HL-60/S4 treated with retinoic acid at 250 ng/mL for 4 days and 3 days (cell line): Measurements from ENCODE around the gene CFAP99.

Experiments
- in situ Hi-C: fragments of 300-500 bp; cut with MboI; formaldehyde crosslinking; loops from 2 replicates; pipeline ENCODE4 v1.7.0; 2022; ENCODE audit warnings: low sequenced_read_pairs

Gene CFAP99

DNA sequence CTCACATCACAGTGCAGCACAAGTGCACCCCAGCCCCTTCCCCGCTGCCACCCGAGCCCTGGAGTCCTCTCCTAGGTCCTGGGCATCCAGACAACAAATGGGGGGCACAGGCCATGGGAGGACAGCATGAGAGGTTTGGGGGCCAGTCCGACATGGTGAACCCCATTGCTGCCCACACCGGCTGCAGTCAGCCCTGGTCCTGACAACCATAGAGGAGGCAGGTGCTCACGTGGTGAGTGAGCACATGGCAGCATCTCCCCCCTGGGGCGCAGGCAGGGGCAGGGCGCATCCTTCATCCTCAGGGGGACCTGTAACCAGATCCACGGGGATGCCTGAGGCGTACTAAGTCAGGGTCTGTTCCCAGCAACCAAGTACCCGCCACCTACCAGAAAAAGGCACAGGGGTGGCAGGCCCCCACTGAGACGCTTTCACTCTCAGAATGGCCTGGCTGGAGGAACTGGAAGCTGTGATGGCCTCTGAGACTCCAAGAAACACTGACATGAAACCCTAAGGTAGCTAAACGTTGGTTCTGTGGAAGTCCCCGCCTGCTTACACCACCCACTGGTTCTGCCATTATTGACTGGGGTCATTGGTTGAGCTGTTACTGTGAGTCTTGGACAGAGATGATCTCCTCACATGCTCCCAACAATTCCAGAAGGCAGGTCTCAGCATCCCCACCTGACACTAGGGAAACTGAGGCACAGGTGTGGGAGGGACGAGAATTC lies 6.8 kb upstream of the CFAP99 start:
- in situ Hi-C loops = no loop called here

DNA sequence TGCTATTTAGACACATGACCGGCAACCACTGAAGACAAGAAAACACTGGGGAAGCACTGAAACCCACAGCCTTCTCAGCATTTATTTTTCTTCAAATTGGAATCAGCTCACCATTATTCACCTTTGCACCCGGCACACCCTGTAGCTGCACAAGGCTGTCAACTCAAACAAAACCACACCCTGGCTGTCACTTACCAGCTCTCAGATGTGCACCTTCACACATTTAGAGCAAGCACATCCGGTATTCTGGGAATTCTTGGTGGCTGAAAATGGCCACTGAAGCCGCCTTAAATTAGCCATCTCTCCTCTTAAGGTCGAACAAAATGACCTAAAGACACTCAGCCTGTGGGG lies 6.2 kb upstream of the CFAP99 start:
- in situ Hi-C loops = no loop called here

DNA sequence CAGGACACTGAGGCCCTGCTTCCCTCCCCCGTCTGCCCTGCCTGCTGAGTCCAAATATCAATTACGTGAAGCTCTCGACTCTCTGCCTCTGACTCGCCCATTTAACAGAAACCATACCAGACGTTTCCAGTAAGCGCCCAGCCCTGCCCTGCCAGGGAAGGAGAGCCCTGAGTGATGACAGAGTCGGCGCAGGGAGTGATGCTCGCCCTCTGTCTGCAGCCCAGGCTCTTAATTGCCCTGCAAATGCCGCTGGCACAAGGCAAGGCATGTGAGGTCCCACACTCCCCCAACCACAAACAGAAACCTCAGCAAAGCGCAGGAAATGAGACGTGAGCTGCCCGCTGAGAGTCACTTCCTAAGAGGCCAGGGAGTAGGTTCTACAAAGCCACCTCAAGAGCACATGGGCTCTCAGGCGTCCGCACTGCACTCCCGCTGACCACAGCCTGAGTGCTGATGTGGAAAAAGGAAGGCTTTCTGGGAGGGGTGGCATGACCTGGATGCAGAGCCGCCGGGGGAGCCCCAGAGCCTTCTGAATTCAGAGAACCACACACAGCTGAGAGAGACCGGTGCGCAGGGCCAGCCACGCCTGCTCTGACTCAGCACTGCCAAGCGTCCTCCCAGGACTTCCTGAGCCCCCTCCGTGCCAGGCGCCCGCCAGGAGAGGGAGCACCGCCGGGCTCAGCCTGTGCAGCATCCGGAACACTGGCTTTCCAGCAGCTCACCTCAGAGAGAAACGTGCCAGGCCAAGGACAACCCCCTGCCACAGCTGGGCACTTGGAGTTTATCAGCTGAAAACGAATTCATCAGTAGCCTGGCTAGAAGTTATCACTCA lies 5.7 kb upstream of the CFAP99 start:
- in situ Hi-C loops = no loop called here

DNA sequence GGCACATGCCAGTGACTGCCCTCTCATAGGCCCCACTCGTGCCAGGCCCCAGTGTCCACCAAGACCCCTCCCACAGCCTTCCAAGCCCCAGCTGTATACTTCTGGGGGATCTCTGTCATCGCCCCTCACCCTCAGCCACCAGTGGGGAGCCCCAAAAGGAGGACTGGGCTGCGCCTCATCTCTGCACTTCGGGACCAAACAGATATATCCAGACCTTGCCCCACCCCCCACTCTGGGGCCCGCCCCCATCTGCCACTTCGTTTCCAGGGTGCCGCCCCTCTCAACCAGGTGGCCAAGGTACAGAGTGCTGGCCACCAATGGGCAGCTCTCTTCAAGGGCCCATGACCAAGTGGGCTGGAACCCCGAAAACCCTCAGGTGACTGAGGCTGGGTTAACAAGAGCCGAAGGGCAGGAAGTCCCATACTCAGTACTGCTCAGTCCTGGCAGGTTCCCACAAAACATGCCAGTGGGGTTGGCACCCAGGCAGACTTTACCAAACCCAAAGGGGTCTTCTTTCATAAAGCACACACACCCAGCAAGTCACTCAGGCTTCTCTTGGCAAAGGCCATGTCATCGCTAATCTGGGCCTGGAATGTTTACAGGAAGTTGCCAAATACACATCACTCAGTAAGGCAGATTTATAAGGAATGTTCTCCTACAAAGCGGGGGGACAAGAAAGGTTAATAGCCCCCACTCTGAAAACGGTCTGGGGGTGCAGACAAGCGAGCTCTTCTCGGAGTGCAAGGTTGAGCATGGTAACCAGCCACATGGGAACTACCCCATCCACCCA lies 4.7 kb upstream of the CFAP99 start:
- in situ Hi-C loops = no loop called here

DNA sequence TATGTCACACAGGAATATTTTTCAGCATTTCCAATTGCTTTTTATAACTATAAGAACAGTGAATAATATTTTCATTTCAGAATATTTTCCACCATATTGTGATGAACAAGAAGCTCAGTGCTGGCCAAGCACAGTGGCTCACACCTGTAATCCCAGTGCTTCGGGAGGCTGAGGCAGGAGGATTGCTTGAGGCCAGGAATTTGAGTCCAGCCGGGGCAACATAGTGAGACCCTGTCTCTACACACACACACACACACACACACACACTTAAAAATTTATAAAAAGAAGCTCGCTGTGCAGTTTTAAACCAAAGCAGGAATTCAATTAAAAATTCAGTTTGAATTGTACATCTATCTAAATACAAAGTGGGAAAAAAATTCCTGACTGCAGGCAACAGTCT lies 3.5 kb upstream of the CFAP99 start:
- in situ Hi-C loops = no loop called here

DNA sequence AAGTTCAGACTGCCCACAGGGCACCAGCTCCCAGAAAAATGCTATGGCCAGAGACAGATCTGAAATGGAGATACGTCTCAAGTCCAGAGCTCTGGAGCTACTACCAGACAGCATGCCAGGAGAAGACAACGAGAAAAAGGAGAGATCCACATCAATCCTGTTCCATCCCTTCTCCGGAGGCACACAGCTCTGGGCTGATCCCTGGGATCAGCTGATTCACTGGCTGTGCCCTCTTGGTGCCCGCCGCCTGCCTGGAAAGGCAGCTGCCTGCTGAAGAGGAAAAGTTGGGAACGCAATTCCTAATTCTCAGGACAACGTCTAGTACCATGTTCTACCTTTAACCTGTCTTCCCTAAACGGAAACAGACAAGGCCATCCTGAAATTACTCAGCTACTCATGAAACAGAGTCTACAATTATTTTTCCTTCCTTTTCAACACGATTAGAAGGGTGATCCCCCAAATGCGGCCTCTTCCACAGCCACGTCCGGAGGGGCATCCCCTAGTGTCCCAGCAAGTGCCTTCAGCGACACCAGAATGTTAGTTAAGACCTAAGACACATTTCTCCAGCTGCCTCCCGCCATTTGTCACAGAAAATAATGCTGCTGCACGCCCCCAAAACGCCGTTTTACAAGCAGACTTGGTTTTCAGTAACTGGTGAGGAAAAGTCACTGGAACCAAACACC lies 2.7 kb upstream of the CFAP99 start:
- in situ Hi-C loops = no loop called here

DNA sequence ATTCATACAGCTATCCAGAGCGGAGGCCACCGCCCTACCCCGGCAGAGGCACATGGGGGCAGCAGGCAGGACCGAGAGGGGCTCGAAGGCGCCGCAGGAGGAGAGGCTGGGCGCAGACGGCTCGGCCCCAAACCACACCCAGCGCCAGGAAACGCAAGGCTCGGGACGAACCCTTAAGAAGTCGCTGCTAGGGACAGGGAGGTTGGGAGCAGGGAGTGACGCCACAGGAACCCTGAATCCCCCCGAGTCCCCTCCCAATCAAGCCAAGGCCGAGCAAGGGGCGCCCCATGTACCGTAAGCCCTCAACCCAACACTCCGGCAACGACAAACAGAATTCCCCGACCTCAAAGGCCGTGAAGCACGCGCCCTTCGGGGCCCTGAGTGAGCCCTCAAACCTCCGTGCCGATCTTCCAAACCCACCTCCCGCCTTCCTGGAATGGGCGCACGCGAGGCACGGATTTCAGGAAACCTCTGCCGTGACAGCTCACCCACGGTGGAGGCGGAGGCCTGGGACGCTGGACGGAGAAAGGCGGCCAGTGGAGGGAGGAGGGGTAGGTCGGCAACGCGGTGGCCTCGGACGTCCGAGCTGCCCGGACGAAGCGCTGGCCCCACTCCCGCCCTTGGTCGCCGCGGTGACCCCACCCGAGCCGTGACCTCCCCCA lies 2.1 kb upstream of the CFAP99 start:
- in situ Hi-C loops = no loop called here

DNA sequence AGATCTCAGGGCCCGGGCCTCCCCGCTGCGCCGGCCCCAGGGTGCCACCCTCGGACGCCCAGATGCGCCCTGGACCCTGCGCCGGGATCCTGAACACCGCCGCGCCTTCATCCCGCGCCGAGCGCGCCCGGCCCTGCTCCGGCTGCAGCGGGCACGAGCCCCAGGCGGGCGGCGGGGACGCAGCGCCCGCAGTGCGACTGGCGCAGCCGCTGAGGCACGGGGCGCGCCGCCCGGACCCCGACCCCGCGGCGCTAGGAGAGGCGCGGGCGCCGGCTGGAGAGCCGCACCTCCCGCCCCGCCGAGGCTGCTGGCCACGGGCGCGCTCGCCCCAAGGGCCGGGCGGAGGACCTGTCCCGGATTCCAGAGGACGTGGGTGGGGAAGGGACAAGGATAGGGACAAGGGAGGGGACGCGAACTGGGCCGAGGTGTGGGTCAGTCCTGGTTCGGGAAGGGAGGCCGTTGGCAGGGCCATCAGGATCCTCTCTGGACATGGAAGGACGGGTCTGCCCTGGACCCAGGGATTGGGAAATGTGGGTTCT lies 1.5 kb upstream of the CFAP99 start:
- in situ Hi-C loops = no loop called here

DNA sequence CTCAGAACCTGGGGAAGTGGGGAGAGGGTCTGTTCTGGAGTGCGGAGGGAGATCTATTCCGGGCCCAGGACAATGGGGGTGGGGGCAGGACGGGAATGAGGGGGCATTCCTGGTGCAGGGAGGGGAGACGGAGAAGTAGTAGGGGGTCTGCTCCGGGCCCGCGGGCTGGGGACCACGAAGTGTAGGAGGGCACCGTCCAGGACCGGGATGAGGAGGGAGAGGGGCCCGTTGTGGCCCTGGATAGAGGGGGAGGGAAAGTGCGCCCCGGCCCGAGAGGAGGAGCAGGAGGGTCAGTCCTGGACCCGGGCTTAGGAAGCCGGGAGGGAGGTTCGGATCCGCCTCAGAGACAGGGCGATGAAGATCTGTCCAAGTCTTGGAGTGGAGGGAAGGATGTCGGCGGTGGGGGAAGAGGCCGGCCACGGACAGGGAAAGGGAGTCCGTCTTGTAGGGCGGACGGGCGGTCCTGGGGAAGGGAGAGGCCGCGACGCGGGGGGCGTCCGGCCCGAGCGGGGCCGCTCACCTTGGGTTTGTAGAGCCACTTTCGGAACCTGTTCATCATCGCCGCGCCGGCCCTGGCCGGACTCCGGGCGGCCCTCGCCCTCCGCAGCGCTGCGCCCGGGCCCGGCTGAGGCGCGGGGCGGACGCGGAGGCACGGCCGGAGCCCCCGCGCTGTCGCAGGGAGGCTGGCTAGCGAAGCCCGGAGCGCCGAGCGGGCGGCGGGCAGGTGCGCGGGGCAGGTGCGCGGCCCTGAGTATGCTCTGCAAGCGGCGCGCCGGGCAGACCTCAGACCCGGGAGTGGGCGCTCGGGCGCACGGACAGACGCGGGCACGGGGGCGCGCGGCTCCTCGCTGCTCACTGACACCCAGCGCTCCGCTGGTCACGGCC lies 748 bp upstream of the CFAP99 start, which contains the start of gene ZFYVE28:
ZFYVE28 (minus strand) TSS at position 881 of the 885 bp plus-strand sequence; CDS start at position 559, 322 bp downstream.
- in situ Hi-C loops = no loop called here

DNA sequence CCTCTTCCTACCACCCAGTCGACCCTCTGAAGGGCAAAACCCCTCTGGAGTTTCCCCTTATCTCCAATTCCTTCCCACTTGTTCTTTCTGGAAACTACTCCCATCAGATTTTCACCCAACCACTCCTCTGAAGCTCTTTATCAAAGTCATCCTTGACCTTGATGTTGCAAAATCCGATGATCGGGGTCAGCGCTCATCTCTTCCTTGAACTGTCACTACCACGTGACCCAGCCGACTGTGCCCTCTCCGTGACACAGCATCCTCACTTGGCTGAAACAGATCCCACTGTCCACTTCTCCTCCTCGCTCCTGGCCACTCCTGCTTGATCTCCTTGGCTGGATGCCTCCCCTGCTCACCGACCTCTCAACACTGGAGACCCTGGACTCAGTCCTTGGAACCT lies 1.1 kb downstream of the CFAP99 start:
- in situ Hi-C loops = no loop called here

DNA sequence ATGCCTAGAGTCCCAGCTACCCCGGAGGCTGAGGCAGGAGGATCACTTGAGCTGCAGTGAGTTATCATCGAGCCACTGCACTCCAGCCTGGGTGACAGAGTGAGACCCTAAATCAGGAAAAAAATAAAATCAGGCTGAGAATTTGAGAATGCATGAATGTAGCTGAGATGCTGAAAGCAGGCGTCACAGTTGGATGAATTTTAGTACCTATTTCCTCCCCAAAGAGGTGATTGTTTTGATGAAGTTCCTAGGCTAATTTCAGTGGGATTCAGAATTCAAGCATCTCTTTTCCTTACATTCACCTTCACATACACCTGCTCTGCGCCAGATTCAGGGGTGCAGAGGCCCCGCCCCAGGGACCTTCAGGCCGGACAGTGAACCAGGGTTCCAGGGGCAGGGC lies 3.2 kb downstream of the CFAP99 start:
- in situ Hi-C loops = no loop called here

DNA sequence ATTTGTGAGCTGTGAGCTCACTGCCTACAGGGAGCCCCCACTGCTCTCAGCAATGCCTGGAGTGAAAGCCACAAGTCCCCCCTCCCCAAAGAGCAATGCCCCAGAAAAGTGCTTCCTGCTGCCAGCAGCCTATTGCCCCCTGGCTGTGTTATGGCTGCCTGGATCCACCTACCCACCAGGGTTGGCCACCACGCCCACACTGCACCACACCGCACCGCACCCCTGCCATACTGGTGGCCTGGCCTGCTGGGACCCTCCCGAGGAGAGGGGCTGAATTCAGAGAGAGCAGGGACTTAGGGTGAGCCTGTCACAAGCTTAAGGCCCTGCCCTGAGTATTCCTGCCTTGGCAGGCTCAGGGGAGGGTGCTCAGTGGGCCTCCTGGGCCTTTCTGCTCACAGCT lies 4.3 kb downstream of the CFAP99 start:
- in situ Hi-C loops = no loop called here

DNA sequence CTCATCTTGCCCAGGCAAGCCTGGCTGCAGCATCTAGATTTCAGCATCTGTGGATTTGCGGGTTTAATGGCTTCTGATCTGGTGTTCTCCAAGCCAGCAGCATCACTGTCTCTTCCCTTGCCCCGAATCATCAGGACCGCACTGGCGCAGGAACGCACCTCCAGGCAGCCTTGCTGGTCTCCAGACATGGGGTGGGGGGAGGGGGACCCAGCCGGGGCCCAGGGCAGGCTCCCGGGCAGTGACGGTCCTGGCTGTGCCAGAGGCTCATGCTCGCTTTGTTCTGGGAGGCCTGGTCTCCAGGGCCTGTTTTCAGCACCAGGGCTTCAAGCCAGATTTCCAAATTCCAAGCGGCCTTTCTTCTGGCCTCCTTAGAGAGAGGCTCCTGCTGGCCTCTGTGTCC lies 4.9 kb downstream of the CFAP99 start:
- in situ Hi-C loops = no loop called here

DNA sequence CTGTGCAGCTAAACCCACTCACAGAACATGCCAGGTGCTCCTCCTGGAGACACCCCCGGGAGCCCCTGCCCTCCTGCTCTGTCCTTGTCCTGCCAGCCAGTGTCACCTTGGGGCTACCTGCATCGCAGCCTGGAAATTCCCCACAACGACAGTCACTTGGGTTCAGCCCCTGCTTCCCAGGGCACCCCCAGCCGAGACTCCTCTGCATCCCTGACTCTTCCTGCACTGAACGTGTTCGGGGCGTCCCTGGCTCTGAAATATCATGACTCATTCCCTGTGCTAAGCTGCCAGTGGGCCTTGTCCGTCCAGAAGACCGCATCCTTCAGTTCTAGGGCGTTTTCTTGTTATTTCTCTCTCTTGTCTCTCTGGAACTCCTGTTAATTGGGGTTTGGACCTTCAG lies 5.8 kb downstream of the CFAP99 start:
- in situ Hi-C loops = no loop called here

DNA sequence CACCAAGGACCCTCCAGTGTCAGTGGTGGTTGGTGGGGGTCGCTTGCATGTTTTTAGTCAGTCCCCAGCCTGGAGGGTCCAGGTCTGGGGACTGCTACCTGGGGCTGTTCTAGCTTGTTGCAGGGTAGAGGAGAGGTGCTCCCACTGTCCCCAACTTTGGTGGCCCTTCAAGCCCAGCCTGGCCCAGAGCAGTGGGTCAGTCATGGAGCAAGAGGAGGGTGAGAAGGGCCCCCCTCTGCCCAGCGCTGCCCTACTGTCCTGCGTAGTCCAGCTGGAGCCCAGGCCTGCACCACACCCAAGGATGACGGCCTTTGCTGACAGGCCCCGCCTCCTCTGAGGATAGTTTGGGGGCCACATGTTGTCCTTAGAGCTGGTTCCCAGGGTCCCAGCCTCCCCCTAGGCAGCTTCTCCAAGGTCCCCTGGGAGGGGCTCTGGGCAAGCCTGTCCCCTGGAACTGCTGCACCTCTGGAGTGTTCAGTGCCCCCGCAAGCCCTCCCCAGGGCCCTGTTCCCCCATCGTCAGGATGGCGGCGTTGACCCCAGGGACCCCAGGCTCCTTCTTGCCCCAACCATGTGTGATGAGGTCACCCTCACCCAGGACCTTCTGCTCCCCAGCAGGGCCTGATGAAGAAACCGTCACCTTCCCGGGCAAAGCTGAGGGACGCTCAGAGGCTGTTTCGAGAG lies 6.8 kb downstream of the CFAP99 start:
- in situ Hi-C loops = no loop called here

DNA sequence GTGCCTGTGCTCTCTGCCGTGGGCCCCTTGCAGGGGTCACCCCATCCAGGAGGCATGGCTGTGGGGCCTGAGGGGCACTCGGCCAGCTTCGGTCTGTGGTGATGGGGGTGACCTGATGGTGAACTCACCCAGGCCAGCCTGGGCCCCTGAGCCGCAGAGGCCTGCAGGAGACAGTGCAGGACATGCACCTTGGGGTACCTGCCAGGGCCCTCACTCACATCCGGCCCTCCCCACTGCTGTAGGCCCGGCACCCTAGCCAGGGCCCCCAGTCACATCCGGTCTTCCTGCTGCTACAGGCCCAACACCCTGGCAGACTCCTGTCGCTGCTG lies 7.3 kb downstream of the CFAP99 start:
- in situ Hi-C loops = no loop called here

DNA sequence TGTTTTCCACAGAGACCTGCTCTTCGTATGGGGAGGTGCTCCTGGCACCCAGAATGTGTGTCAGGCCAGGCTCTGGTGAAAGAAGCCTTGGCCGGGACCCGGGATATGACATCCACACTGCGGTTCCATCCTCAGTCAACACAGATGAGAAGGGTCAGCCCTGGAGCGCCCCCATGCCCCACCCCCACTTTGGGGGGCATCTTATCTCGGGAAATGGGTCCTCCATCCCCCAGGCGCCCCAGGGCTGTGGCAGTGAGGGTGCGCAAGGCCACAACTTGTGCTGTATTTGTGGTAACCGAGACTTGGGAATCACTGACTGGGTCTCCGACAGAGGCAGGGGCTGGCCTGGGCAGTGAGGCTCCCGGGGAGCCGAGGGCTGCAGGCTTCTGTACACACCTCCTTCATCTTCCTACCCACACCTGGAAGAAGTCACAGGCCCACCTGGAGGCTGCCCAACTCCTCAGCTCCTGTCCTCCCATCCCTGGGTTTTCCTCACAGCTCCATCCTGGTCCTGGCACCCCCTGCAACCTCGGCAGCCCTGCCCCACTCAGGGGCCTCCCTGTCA lies 8.0 kb downstream of the CFAP99 start:
- in situ Hi-C loops = no loop called here
